ENCODE measurements around the gene ATG13. TPM values are rescaled to one million over a fixed set of nuclear protein-coding genes. Genes with fewer than 3 reads are reported as not detected.

The ATG13 gene
- total RNA-seq, 1 experiment from 2014 or later = 109 TPM

- H3K27me3 ChIP-seq (ENCODE audit: insufficient read depth, low read depth) = no peaks in the 10 kb centered on the region
- no peak overlapping the region for H3K4me2 ChIP-seq
- 0 out of 2 replicates have a peak, but pooled peaks cover 5% of the 10 kb centered on the region for H3K4me1 ChIP-seq (replicated peaks; ENCODE audit: insufficient read depth)
- ChIA-PET POLR2A (ENCODE audit: unreplicated experiment) (interaction anchor here (0.6 kb wide), 2 partner anchors 64 to 286 kb away, joined by 3 read pairs; no protein-coding TSS in a partner anchor), CTCF (no interaction called here)
- H3K27ac ChIP-seq = no peak overlapping the region
- TSS peak; percentile 40 for BruUV-seq (replicated peaks)
- DNase-seq = no peak
- H4K20me1 ChIP-seq (ENCODE audit: insufficient read depth) = peaks cover 12% of the 10 kb centered on the region; the same call in 1 of the 2 replicates
- H3K4me3 ChIP-seq = no peak overlapping the region
- H3F3A ChIP-seq (ENCODE audit: insufficient read depth, low read depth) = peaks cover 32% of the 10 kb centered on the region; the same call in 1 of the 2 replicates
- intact Hi-C loops (cut with micrococcal nuclease; ENCODE audit: unreplicated experiment) = no loop called here
- no peak overlapping the region for H2AFZ ChIP-seq
- H3K9me2 ChIP-seq (ENCODE audit: insufficient read depth) = no peaks in the 10 kb centered on the region
- H3K9me3 ChIP-seq (ENCODE audit: insufficient read depth, low read depth) = no peaks in the 10 kb centered on the region
- TF ChIP-seq EZH2 (IDR thresholded peaks at IDR 0.05; ENCODE audit: low read depth) (no peak), CTCF (conservative IDR thresholded peaks at IDR 0.05) (no peak)
- peaks cover 3% of the 10 kb centered on the region; the same call in 1 of the 2 replicates for H3K36me3 ChIP-seq (ENCODE audit: low read depth)
- H3K79me2 ChIP-seq (ENCODE audit: low read depth) = no peaks in the 10 kb centered on the region
Observed at GRCh38 chr11:46677991-46678740, 60.8 kb downstream of the ATG13 start.

GRCh38 chr11:46678741-46679130 is 61.4 kb downstream of the ATG13 start:
- intact Hi-C loops (cut with micrococcal nuclease; ENCODE audit: unreplicated experiment) = no loop called here
- no peak for TF ChIP-seq EZH2 (IDR thresholded peaks at IDR 0.05; ENCODE audit: low read depth)
- no peak for TF ChIP-seq CTCF (conservative IDR thresholded peaks at IDR 0.05)
- DNase-seq = no peak
- ChIA-PET CTCF (no interaction called here), POLR2A (ENCODE audit: unreplicated experiment) (interaction anchor here (0.6 kb wide), 2 partner anchors 63 to 285 kb away, joined by 3 read pairs; no protein-coding TSS in a partner anchor)
- Histone ChIP-seq H3K9me3 (ENCODE audit: insufficient read depth, low read depth) (no peaks in the 10 kb centered on the region), H3K4me1 (replicated peaks; ENCODE audit: insufficient read depth) (0 out of 2 replicates have a peak, but pooled peaks cover 5% of the 10 kb centered on the region), H3K9me2 (ENCODE audit: insufficient read depth) (no peaks in the 10 kb centered on the region), H3K36me3 (ENCODE audit: low read depth) (peaks cover 3% of the 10 kb centered on the region; the same call in 1 of the 2 replicates), H3F3A (ENCODE audit: insufficient read depth, low read depth) (peaks cover 32% of the 10 kb centered on the region; the same call in 1 of the 2 replicates), H4K20me1 (ENCODE audit: insufficient read depth) (peaks cover 13% of the 10 kb centered on the region; the same call in 1 of the 2 replicates), H3K27me3 (ENCODE audit: insufficient read depth, low read depth) (no peaks in the 10 kb centered on the region), H3K27ac (no peak overlapping the region), H2AFZ (no peak overlapping the region), H3K4me2 (no peak overlapping the region), H3K4me3 (no peak overlapping the region), H3K79me2 (ENCODE audit: low read depth) (no peaks in the 10 kb centered on the region)
- no TSS peak for BruUV-seq (replicated peaks)

GRCh38 chr11:46679241-46680163 is 62.1 kb downstream of the ATG13 start:
- peaks cover 30% of the 10 kb centered on the region; the same call in 1 of the 2 replicates for H3F3A ChIP-seq (ENCODE audit: insufficient read depth, low read depth)
- intact Hi-C loops (cut with micrococcal nuclease; ENCODE audit: unreplicated experiment) = no loop called here
- POLR2A ChIA-PET (ENCODE audit: unreplicated experiment) = no interaction called here
- BruUV-seq (replicated peaks) = no TSS peak
- TF ChIP-seq CTCF (conservative IDR thresholded peaks at IDR 0.05) (no peak), EZH2 (IDR thresholded peaks at IDR 0.05; ENCODE audit: low read depth) (no peak)
- H3K4me3 ChIP-seq = no peak overlapping the region
- H3K27ac ChIP-seq = no peak overlapping the region
- CTCF ChIA-PET = no interaction called here
- no peaks in the 10 kb centered on the region for H3K79me2 ChIP-seq (ENCODE audit: low read depth)
- no peaks in the 10 kb centered on the region for H3K27me3 ChIP-seq (ENCODE audit: insufficient read depth, low read depth)
- no peak overlapping the region for H2AFZ ChIP-seq
- H3K4me2 ChIP-seq = no peak overlapping the region
- H3K9me3 ChIP-seq (ENCODE audit: insufficient read depth, low read depth) = no peaks in the 10 kb centered on the region
- H3K4me1 ChIP-seq (replicated peaks; ENCODE audit: insufficient read depth) = 0 out of 2 replicates have a peak, but pooled peaks cover 5% of the 10 kb centered on the region
- peaks cover 19% of the 10 kb centered on the region; the same call in 1 of the 2 replicates for H4K20me1 ChIP-seq (ENCODE audit: insufficient read depth)
- DNase-seq = no peak
- H3K9me2 ChIP-seq (ENCODE audit: insufficient read depth) = no peaks in the 10 kb centered on the region
- peaks cover 3% of the 10 kb centered on the region; the same call in 1 of the 2 replicates for H3K36me3 ChIP-seq (ENCODE audit: low read depth)

All from PC-9 (cell line).